ENCODE results near the gene RPAP2. TPM values are rescaled to one million over a fixed set of nuclear protein-coding genes. Genes with fewer than 3 reads are reported as not detected.

RPAP2 gene
- total RNA-seq, 2 experiments from 2014 or later: 23.4 to 26.5 TPM

DNA sequence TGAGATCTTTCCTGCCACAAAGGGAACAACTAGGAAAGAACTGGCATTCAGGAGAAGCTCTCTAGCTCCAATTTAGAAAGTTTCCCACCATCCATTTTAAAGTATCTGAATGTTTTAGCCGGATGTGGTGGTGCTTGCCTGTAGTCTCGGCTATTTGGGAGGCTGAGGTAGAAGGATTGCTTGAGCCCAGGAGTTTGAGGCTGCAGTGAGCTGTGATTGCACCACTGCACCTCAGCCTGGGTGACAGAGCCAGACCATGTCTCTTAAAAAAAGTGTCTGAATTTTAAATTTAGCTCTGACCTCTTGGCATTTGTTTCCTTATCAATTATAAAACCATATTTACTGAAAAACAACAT is 67.2 kb downstream of the RPAP2 start:
- intact Hi-C loops (cut with DNase I, micrococcal nuclease): no loop called here
- H3K4me1 ChIP-seq (ENCODE audit: insufficient read depth, low read length): peaks cover 16% of the 10 kb centered on the region
- Mint-ChIP-seq H3K9me3 (no peaks in the 10 kb centered on the region), H3K27me3 (no peaks in the 10 kb centered on the region), H3K27ac (peak overlapping the region; percentile 10), H3K4me3 (no peak overlapping the region), H3K4me1 (ENCODE audit: low read depth) (peaks cover 53% of the 10 kb centered on the region), H3K36me3 (ENCODE audit: low read depth) (peaks cover 22% of the 10 kb centered on the region)
- no peak overlapping the region for H3K27ac ChIP-seq (ENCODE audit: low read depth in 1 of 2, low read length in 2 of 2)
- H3K27me3 ChIP-seq (ENCODE audit: control insufficient read depth in 1 of 2, insufficient read depth in 2 of 2, low read length in 2 of 2): no peaks in the 10 kb centered on the region
- POLR2A ChIA-PET: interaction anchor here (0.8 to 1.1 kb wide), 2 partner anchors 47 to 50 kb away, joined by 3 to 4 read pairs; no protein-coding TSS in a partner anchor
- CTCF ChIA-PET: interaction anchor here (0.7 to 1.2 kb wide), 2 partner anchors 12 to 878 kb away, joined by 3 read pairs; no protein-coding TSS in a partner anchor
- no peak overlapping the region for H3K4me3 ChIP-seq (ENCODE audit: low read length)
- ATAC-seq (ENCODE audit: poor library complexity) (no peak), DNase-seq (peak in 1 of 14 experiments; percentile 52)
- no peaks in the 10 kb centered on the region for H3K9me3 ChIP-seq (ENCODE audit: control insufficient read depth in 1 of 2, insufficient read depth in 1 of 2, low read length in 2 of 2)
- TF ChIP-seq, protein P1, sequence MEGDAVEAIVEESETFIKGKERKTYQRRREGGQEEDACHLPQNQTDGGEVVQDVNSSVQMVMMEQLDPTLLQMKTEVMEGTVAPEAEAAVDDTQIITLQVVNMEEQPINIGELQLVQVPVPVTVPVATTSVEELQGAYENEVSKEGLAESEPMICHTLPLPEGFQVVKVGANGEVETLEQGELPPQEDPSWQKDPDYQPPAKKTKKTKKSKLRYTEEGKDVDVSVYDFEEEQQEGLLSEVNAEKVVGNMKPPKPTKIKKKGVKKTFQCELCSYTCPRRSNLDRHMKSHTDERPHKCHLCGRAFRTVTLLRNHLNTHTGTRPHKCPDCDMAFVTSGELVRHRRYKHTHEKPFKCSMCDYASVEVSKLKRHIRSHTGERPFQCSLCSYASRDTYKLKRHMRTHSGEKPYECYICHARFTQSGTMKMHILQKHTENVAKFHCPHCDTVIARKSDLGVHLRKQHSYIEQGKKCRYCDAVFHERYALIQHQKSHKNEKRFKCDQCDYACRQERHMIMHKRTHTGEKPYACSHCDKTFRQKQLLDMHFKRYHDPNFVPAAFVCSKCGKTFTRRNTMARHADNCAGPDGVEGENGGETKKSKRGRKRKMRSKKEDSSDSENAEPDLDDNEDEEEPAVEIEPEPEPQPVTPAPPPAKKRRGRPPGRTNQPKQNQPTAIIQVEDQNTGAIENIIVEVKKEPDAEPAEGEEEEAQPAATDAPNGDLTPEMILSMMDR (IDR thresholded peaks at IDR 0.05): no peak
- peaks cover 6% of the 10 kb centered on the region for H3K36me3 ChIP-seq (ENCODE audit: insufficient read depth, low read length)

DNA sequence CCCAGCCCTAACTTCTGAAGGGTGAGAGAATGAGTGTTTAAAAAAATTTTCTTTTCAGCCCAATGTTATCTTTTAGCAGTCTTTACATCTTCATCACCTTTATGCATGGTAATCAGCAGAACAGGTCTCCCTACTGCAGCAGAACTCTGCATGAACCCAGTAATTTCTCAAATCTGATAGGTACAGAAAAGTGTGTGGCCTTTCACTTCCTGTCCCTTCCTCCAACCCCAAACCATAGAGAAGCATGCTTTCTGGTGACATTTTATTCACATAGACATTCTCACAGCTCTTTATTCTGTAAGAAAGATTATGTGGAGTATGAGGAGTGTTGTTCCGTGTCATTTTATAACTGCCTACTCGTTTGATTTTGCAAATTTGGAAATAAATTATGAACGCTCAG is 68.6 kb downstream of the RPAP2 start:
- Histone ChIP-seq H3K36me3 (ENCODE audit: insufficient read depth, low read length) (peaks cover 3% of the 10 kb centered on the region), H3K4me1 (ENCODE audit: insufficient read depth, low read length) (peaks cover 16% of the 10 kb centered on the region), H3K4me3 (ENCODE audit: low read length) (no peak overlapping the region), H3K27me3 (ENCODE audit: control insufficient read depth in 1 of 2, insufficient read depth in 2 of 2, low read length in 2 of 2) (no peaks in the 10 kb centered on the region), H3K27ac (ENCODE audit: low read depth in 1 of 2, low read length in 2 of 2) (no peak overlapping the region), H3K9me3 (ENCODE audit: control insufficient read depth in 1 of 2, insufficient read depth in 1 of 2, low read length in 2 of 2) (no peaks in the 10 kb centered on the region)
- POLR2A ChIA-PET: interaction anchor here (1.1 kb wide), 1 partner anchor 11 kb away, joined by 4 read pairs; no protein-coding TSS in a partner anchor
- H3K27me3 Mint-ChIP-seq: no peaks in the 10 kb centered on the region
- no peaks in the 10 kb centered on the region for H3K9me3 Mint-ChIP-seq
- ATAC-seq (ENCODE audit: poor library complexity) (peak; percentile 41), DNase-seq (peak in 2 of 14 experiments; percentile 3 to 32)
- TF ChIP-seq, protein P1 (IDR thresholded peaks at IDR 0.05): no peak
- H3K4me1 Mint-ChIP-seq (ENCODE audit: low read depth): peaks cover 53% of the 10 kb centered on the region
- H3K4me3 Mint-ChIP-seq: no peak overlapping the region
- no peak overlapping the region for H3K27ac Mint-ChIP-seq
- CTCF ChIA-PET: no interaction called here
- H3K36me3 Mint-ChIP-seq (ENCODE audit: low read depth): peaks cover 26% of the 10 kb centered on the region
- intact Hi-C loops (cut with DNase I, micrococcal nuclease): no loop called here

DNA sequence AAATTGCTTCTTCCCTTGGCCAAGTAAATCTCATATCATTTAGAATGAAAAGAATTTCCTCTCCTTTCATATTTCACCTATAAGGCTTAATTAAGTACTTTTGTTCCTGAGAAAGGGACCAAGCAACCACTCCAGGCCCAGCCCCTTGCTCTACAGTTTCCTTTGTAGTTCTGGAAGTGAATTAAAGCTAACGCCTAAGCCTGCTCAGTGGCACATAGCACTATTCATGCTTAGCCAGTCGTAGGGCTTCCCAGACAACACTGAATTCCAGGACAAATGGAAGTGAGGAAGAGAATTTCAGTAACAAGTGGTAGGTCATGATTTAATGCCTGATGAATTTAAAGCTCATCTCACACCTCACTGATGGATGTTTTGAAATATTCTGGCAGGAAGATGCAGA is 73.3 kb downstream of the RPAP2 start:
- Histone ChIP-seq H3K9me3 (ENCODE audit: control insufficient read depth in 1 of 2, insufficient read depth in 1 of 2, low read length in 2 of 2) (no peaks in the 10 kb centered on the region), H3K4me1 (ENCODE audit: insufficient read depth, low read length) (peaks cover 8% of the 10 kb centered on the region), H3K27ac (ENCODE audit: low read depth in 1 of 2, low read length in 2 of 2) (no peak overlapping the region), H3K36me3 (ENCODE audit: insufficient read depth, low read length) (peaks cover 3% of the 10 kb centered on the region), H3K4me3 (ENCODE audit: low read length) (no peak overlapping the region), H3K27me3 (ENCODE audit: control insufficient read depth in 1 of 2, insufficient read depth in 2 of 2, low read length in 2 of 2) (no peaks in the 10 kb centered on the region)
- intact Hi-C loops (cut with DNase I, micrococcal nuclease): no loop called here
- H3K36me3 Mint-ChIP-seq (ENCODE audit: low read depth): peaks cover 32% of the 10 kb centered on the region
- no peak for DNase-seq
- H3K27me3 Mint-ChIP-seq: no peaks in the 10 kb centered on the region
- H3K4me1 Mint-ChIP-seq (ENCODE audit: low read depth): peaks cover 28% of the 10 kb centered on the region
- ChIA-PET CTCF (no interaction called here), POLR2A (interaction anchor here (0.6 kb wide), 1 partner anchor 54 kb away, joined by 3 read pairs; no protein-coding TSS in a partner anchor)
- TF ChIP-seq, protein P1 (IDR thresholded peaks at IDR 0.05): no peak
- ATAC-seq (ENCODE audit: poor library complexity): no peak
- H3K4me3 Mint-ChIP-seq: no peak overlapping the region
- H3K9me3 Mint-ChIP-seq: no peaks in the 10 kb centered on the region
- H3K27ac Mint-ChIP-seq: no peak overlapping the region
